ENCODE measurements around the gene TMEM38B. TPM values are rescaled to one million over a fixed set of nuclear protein-coding genes. Genes with fewer than 3 reads are reported as not detected.
"Not testable (repeated sequence)": the region's sequence is repeated elsewhere in the genome, so short reads cannot be mapped to it uniquely, and the experiment has no call there.

The TMEM38B gene
- total RNA-seq, 1 experiment from 2014 or later: 37.3 TPM

- no peak for DNase-seq (ENCODE audit: low read depth)
- in situ Hi-C loops (cut with HindIII; ENCODE audit: low pct_unique_long_range_greater_than_20kb, low sequenced_read_pairs): no loop called here
These were observed 15.6 kb upstream of the TMEM38B start for GRCh38 chr9:105678781-105679180.

GRCh38 chr9:105679257-105680022 lies 14.9 kb upstream of the TMEM38B start:
- in situ Hi-C loops (cut with HindIII; ENCODE audit: low pct_unique_long_range_greater_than_20kb, low sequenced_read_pairs): no loop called here
- DNase-seq (ENCODE audit: low read depth): no peak

DNA sequence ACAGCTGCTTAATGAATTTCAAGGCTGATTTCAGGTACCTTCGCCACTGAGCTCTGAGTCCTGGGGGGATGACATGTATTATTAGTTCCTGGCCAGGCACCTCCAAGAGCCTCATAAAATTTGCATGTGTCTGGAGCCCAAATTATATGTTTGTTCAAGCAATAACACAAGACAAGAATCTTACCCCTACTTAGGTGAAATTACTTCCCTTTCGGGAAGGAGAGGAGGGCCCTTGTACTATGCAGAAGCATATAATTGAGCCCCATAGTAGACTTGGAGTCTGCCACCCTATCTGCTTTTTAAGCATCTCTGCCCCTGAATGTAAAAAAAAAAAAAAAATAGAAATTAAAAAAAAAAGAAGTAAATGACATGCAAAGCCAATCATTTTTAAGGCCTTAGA lies 13.0 kb upstream of the TMEM38B start:
- DNase-seq (ENCODE audit: low read depth): no peak
- in situ Hi-C loops (cut with HindIII; ENCODE audit: low pct_unique_long_range_greater_than_20kb, low sequenced_read_pairs): no loop called here

DNA sequence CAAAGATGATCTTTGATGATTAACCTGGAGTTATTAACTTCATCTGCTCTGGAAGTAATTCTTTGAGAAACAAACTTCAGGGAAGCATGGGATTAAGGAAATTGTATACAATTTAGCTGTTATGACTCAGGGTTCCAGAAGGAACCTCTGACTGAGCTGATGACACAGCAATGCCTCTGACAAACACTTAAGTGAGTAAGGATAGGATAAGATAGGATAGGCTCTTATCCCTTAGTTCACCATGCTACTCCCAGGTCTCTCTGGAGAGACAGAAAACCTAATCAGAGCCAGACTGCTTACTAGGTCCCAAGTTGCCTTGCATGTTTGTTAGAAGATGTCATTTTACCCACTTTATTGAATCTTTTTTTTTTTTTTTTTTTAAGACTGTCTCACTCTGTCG lies 12.6 kb upstream of the TMEM38B start:
- peak; percentile 12 for DNase-seq (ENCODE audit: low read depth)
- in situ Hi-C loops (cut with HindIII; ENCODE audit: low pct_unique_long_range_greater_than_20kb, low sequenced_read_pairs): no loop called here

DNA sequence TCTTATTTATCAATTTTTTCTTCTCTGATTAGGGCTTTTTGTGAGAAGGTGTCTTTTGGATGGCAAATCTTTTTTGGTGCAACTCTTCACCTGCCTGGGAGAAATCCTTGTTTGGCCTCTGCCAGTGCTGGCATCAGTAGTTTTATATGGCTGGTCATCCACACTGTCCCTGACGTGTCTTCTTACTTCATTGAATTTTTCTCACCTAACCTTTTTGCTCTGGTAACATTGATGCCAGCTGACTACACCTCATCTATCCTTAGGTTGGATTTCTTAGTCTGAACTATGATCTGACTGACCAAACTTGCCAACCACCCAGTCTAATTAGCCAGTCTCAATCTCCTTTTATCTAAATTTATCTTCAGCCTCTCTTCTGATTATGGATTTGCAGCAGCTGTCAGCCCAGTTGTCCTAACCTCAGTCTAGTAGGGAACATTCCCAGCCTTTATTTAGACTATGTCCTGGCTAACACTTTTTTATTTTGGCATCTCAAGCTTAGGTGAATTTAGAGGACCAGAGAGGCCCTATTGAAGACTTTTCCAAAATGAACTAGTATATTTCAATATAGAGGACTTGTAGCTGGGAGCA lies 10.6 kb upstream of the TMEM38B start:
- DNase-seq (ENCODE audit: low read depth): no peak
- in situ Hi-C loops (cut with HindIII; ENCODE audit: low pct_unique_long_range_greater_than_20kb, low sequenced_read_pairs): no loop called here

DNA sequence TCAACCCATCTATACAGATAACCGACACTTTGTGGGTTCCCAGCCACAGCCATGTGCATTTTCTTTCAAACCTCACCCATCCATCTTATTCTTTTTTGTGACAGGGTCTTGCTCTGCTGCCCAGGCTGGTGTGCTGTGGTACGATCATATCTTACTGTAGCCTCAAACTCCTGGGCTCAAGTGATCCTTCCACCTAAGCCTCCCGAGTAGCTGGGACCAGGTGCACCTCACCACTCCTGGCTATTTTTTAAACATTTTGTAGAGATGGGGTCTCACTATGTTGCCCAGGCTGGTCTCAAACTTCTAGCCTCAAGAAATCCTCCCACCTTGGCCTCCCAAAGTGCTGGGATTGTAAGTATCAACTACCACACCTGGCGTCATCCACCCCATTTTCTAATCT lies 7.4 kb upstream of the TMEM38B start:
- DNase-seq (ENCODE audit: low read depth): no peak
- in situ Hi-C loops (cut with HindIII; ENCODE audit: low pct_unique_long_range_greater_than_20kb, low sequenced_read_pairs): no loop called here

DNA sequence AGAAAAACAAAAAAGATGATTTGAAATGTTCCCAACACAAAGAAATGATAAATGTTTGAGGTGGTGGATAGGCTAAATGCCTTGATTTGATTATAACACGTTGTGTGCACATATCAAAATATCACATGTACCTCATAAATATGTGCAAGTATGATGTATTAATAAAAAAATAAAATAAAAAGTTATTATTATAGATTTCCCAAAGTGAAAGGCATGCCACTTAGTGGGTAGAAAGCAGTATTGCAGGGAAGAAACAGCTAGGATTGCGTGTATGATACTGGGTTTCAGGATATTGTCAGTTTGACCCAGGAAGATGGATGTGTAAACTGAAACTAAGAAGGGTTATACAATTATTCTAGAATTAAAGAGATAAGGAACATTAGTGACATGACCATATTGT lies 3.6 kb upstream of the TMEM38B start:
- in situ Hi-C loops (cut with HindIII; ENCODE audit: low pct_unique_long_range_greater_than_20kb, low sequenced_read_pairs): no loop called here
- no peak for DNase-seq (ENCODE audit: low read depth)

DNA sequence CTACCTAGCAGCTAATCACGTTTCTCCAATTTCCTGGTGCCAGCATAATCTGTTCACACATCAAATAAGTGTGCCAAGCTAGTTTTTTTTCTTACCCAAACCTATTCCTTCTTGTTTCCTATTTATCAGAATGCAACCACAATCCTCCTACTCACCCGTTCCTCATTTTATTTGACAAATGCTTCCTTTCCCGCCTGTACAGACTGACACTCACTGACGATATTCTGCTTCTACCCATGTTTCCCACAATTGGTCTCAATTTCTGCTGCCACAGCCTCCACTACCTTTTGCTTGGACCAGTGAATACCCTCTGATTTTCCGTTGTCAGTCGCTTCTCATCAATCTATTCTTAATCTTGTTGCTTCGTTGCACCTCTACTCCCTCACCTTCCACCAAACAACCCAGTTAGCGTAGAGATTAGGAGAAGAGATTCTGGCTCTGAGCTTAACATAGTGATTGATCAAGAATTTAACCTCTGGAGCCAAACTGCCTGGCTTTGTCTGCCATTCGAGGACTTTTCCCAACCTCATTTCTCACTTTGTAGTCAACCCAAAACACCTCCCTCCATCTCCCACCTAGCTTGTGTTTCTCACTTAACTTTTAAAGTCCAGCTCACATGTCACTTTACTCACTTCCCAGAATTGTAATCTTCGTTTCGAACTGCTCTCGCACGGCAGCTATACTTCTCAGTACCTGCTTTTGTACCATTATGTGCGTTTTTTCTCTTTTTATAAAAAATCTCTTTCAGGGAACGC lies 729 bp upstream of the TMEM38B start:
- in situ Hi-C loops (cut with HindIII; ENCODE audit: low pct_unique_long_range_greater_than_20kb, low sequenced_read_pairs): no loop called here
- peak; percentile 10 for DNase-seq (ENCODE audit: low read depth)

DNA sequence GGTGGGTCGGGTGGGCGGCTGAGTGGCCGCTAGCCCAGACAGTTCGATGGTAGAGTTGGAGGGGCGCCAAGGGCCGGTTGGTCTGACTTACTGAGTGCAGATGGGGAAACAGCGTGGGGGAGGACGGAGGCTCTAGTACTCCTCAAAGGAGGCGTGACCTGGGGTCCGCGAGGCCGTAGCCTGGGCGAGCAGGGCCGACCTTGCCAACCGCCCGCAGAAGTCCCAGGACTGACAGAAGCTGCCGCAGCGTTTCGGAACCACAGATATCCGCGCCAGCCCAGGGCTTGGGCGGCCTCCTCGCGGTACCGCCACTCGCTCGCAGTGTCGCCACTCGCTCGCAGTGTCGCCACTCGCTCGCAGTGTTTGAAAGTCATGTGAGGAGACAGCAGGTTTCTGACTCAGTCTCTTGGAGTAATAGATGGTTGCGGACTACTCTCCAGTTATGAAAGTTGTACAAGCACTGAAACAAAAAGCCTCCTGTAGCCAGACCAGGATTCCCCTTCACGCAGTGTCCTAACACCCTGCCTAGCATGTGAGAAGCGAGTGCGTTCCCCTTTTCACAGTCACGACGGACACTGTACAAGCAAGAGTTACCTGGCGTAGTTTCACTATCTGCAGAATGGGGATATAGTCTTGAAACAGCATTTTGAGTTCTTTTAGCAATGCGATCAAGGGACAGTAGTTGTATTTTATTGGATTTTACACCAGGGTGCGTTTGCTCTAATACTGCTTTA lies 674 bp downstream of the TMEM38B start:
- DNase-seq (ENCODE audit: low read depth): peak; percentile 66
- in situ Hi-C loops (cut with HindIII; ENCODE audit: low pct_unique_long_range_greater_than_20kb, low sequenced_read_pairs): no loop called here

- DNase-seq (ENCODE audit: low read depth): no peak
- in situ Hi-C loops (cut with HindIII; ENCODE audit: low pct_unique_long_range_greater_than_20kb, low sequenced_read_pairs): no loop called here
These were observed 2.0 kb downstream of the TMEM38B start for GRCh38 chr9:105696219-105696793.

GRCh38 chr9:105697871-105698270 lies 3.5 kb downstream of the TMEM38B start:
- DNase-seq (ENCODE audit: low read depth): peak; percentile 53
- in situ Hi-C loops (cut with HindIII; ENCODE audit: low pct_unique_long_range_greater_than_20kb, low sequenced_read_pairs): no loop called here

DNA sequence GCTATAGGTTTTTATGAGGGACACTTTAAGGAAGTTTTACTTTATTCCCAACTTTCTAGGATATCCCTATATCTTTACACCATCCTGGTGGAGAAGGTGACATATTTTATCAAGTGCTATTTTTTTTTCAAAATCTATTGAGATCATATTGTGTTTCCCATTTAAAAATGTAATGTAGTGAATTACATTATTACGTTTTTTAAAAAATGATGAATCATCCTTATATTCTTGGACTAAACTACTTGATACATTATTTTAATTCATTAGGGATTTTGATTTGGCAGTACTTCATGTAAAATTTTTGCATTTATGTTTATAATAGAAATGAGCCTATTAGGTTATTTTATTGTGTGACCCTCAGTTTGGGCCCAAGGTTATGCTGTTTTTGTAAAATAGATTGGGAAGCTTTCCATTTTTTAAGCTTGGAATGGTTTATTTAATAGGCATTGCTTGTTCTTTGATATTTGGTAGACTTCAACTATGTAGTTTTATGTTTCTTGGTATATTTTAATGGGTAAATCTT lies 4.1 kb downstream of the TMEM38B start:
- DNase-seq (ENCODE audit: low read depth): no peak
- in situ Hi-C loops (cut with HindIII; ENCODE audit: low pct_unique_long_range_greater_than_20kb, low sequenced_read_pairs): no loop called here

DNA sequence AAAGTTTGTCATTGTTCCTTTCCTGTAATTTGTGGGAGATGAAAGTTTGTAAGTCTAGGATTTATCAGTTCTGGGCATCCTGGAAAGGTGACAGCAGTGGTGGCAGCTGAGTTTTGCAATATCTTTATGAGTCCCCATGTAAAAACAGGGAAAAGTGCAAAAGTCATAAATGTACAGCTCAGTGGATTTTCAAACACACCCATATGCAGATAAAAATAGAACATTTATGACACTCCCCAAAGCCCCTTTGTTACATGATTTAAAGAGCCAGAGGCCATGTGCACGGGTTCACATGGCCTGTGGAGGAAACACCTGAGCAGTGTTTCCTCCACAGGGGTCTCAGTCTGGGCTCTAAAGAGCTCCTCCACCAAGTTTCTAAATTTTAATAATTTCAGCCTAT lies 6.3 kb downstream of the TMEM38B start:
- in situ Hi-C loops (cut with HindIII; ENCODE audit: low pct_unique_long_range_greater_than_20kb, low sequenced_read_pairs): no loop called here
- no peak for DNase-seq (ENCODE audit: low read depth)

GRCh38 chr9:105701145-105701544 lies 6.8 kb downstream of the TMEM38B start:
- in situ Hi-C loops (cut with HindIII; ENCODE audit: low pct_unique_long_range_greater_than_20kb, low sequenced_read_pairs): no loop called here
- no peak for DNase-seq (ENCODE audit: low read depth)

- DNase-seq (ENCODE audit: low read depth): no peak
- in situ Hi-C loops (cut with HindIII; ENCODE audit: low pct_unique_long_range_greater_than_20kb, low sequenced_read_pairs): no loop called here
These were observed 7.9 kb downstream of the TMEM38B start for GRCh38 chr9:105702207-105702606.

DNA sequence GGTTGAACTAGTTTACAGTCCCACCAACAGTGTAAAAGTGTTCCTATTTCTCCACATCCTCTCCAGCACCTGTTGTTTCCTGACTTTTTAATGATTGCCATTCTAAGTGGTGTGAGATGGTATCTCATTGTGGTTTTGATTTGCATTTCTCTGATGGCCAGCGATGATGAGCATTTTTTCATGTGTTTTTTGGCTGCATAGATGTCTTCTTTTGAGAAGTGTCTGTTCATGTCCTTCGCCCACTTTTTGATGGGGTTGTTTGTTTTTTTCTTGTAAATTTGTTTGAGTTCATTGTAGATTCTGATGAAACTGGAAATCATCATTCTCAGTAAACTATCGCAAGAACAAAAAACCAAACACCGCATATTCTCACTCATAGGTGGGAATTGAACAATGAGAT lies 9.3 kb downstream of the TMEM38B start:
- in situ Hi-C loops (cut with HindIII; ENCODE audit: low pct_unique_long_range_greater_than_20kb, low sequenced_read_pairs); DNase-seq (ENCODE audit: low read depth): not testable (repeated sequence)

- in situ Hi-C loops (cut with HindIII; ENCODE audit: low pct_unique_long_range_greater_than_20kb, low sequenced_read_pairs): no loop called here
- DNase-seq (ENCODE audit: low read depth): no peak
These were observed 11.8 kb downstream of the TMEM38B start for GRCh38 chr9:105706156-105706555.

GRCh38 chr9:105708405-105708804 lies 14.1 kb downstream of the TMEM38B start:
- in situ Hi-C loops (cut with HindIII; ENCODE audit: low pct_unique_long_range_greater_than_20kb, low sequenced_read_pairs): no loop called here
- no peak for DNase-seq (ENCODE audit: low read depth)

All from Caki2 (cell line).